HepG2 (cell line): ENCODE results near the gene PPP4C. TPM values are rescaled to one million over a fixed set of nuclear protein-coding genes. Genes with fewer than 3 reads are reported as not detected.

Source experiments
- ARID5B ChIP-seq: IDR thresholded peaks from 2 replicates; pipeline ENCODE4 v1.4.0; 2020; ENCODE audit warnings: mild to moderate bottlenecking, missing genetic modification reagents
- CCAR2 ChIP-seq: fragments of 200-400 bp; formaldehyde crosslinking; optimal IDR thresholded peaks from 2 replicates; pipeline ENCODE3; 2018; ENCODE audit warnings: low read depth, mild to moderate bottlenecking, low read length, moderate library complexity
- CSRNP2 ChIP-seq: sonication (generic); formaldehyde crosslinking; conservative IDR thresholded peaks from 2 replicates; pipeline ENCODE4 v1.8.0; 2022; ENCODE audit warnings: low read depth, missing genetic modification reagents
- GZF1 ChIP-seq: sonication (generic); formaldehyde crosslinking; IDR thresholded peaks from 2 replicates; pipeline ENCODE4 v1.5.1; 2020; ENCODE audit warnings: mild to moderate bottlenecking, missing genetic modification reagents
- IRX3 ChIP-seq: sonication (generic); formaldehyde crosslinking; IDR thresholded peaks from 2 replicates; pipeline ENCODE4 v1.8.1; 2023; ENCODE audit warnings: mild to moderate bottlenecking, low read depth, missing genetic modification reagents, borderline replicate concordance
- KLF13 ChIP-seq: sonication (generic); formaldehyde crosslinking; IDR thresholded peaks from 2 replicates; pipeline ENCODE4 v1.4.0; 2020; ENCODE audit warnings: mild to moderate bottlenecking, missing genetic modification reagents
- NFKBIZ ChIP-seq: IDR thresholded peaks from 2 replicates; pipeline ENCODE4 v1.6.1; 2018; ENCODE audit warnings: missing genetic modification reagents, missing compliant biosample characterization
- PHF5A ChIP-seq: IDR thresholded peaks from one replicate; pipeline ENCODE4 v1.6.1; 2018; ENCODE audit warnings: low read depth, missing genetic modification reagents; ENCODE audit not compliant: unreplicated experiment
- RARA ChIP-seq: IDR thresholded peaks from 2 replicates; pipeline ENCODE4 v1.6.1; 2016; ENCODE audit warnings: missing genetic modification reagents, missing compliant biosample characterization
- SETDB1 ChIP-seq: sonication (generic); formaldehyde crosslinking; IDR thresholded peaks from 2 replicates; pipeline ENCODE4 v1.5.1; 2020; ENCODE audit warnings: missing genetic modification reagents, mild to moderate bottlenecking, borderline replicate concordance
- U2AF1 ChIP-seq: fragments of 200-400 bp; formaldehyde crosslinking; optimal IDR thresholded peaks from 2 replicates; pipeline ENCODE3; 2017; ENCODE audit warnings: mild to moderate bottlenecking, low read depth, low read length
- ZBTB4 ChIP-seq: sonication (generic); formaldehyde crosslinking; IDR thresholded peaks from 2 replicates; pipeline ENCODE4 v1.4.0; 2020; ENCODE audit warnings: missing genetic modification reagents, mild to moderate bottlenecking, borderline replicate concordance
- ZMAT3 ChIP-seq: sonication (generic); formaldehyde crosslinking; conservative IDR thresholded peaks from 2 replicates; pipeline ENCODE4 v1.7.0; 2021; ENCODE audit warnings: missing genetic modification reagents
- ZNF253 ChIP-seq: sonication (generic); formaldehyde crosslinking; IDR thresholded peaks from 2 replicates; pipeline ENCODE4 v1.8.0; 2022; ENCODE audit warnings: mild to moderate bottlenecking, missing genetic modification reagents, borderline replicate concordance
- ZNF264 ChIP-seq: sonication (generic); formaldehyde crosslinking; IDR thresholded peaks from 2 replicates; pipeline ENCODE4 v1.4.0; 2020; ENCODE audit warnings: missing genetic modification reagents
- ZNF503 ChIP-seq: sonication (generic); formaldehyde crosslinking; IDR thresholded peaks from 2 replicates; pipeline ENCODE4 v1.4.0; 2020; ENCODE audit warnings: missing genetic modification reagents
- ZNF850 ChIP-seq: sonication (generic); formaldehyde crosslinking; conservative IDR thresholded peaks from 2 replicates; pipeline ENCODE4 v1.9.0; 2021; ENCODE audit warnings: mild to moderate bottlenecking, missing genetic modification reagents
- polyA plus RNA-seq, 8 experiments: library from polyadenylated mRNA; depleted of rRNA in 3 of 8; stranded (reverse) in 7 of 8; unstranded in 1 of 8; fragments of >200 nt; fragmentation: Illumina TruSeq in 4 of 8; extraction: Trizol in 4 of 8; gene quantifications; 2 replicates each; pipeline versions ENCODE4 v1.2.1 to v1.2.3, GENCODE V29; 2011 to 2016; ENCODE audit warnings: low read depth in 4 of 8, missing spikeins in 1 of 8, mixed read lengths in 1 of 8; ENCODE audit not compliant: insufficient read depth in 1 of 8
- total RNA-seq, 5 experiments: library from RNA; depleted of rRNA; stranded (reverse); fragments of >200 nt; fragmentation: Illumina TruSeq; extraction: Trizol; gene quantifications; 2 replicates each; pipeline ENCODE4 v1.2.3, GENCODE V29; 2016; ENCODE audit warnings: low read depth in 1 of 5
- TF ChIP-seq, protein P1 (sequence below): sonication (generic); formaldehyde crosslinking; IDR thresholded peaks from 2 replicates; pipeline ENCODE4 v1.5.0; 2020; ENCODE audit warnings: missing genetic modification reagents

Gene PPP4C
- total and polyA plus RNA-seq, 2 of the 13 experiments (the other 11 are each of a cell fraction or from before 2014, with no cell fraction given): 176 to 220 TPM

DNA sequence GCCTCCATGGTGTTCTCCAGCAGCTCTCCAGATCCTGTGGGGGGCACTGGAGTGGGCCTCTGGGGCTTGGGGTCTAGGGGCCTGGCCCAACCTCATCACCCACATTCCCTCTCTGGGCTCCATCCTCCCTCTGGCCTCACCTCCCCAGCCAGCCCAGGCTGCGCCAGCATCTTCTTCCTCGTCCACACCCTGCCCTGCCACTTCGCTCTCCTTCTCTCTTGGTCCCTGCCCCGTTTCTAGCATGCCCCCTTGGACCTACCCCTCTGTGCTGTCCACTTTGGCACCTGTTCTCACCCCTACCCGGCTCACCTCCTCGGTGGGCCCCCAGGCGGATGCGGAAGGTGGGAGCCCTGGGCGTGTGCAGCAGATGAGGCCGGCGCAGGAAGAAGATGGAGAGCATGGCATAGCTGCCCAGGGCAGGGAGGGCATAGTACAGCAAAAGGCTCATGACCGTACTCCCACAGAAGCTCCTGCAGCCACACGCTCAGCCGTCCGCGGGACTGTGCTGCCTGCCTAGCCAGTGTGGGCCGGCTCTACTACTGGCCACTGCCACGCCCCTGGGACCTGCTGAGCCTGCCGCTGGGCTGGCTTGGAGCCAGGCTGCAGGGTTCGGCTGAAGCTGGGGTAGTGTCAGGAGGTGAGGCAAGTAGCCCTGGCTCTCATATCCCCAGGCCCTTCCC, 37.4 kb downstream of the PPP4C start, which contains the start of gene GDPD3 (continued):
- TF ChIP-seq ZNF253 (CRISPR knock-in tag): no peak
- no peak for TF ChIP-seq CCAR2
- TF ChIP-seq GZF1 (CRISPR knock-in tag): peak; percentile 70; the same call in 1 of the 2 replicates
- no peak for TF ChIP-seq RARA (CRISPR knock-in tag)
- TF ChIP-seq ZMAT3 (CRISPR knock-in tag): peak; percentile 44; the same call in 1 of the 2 replicates
- no peak for TF ChIP-seq U2AF1
- TF ChIP-seq ZNF850 (CRISPR knock-in tag): no peak
- no peak for TF ChIP-seq ZNF264 (CRISPR knock-in tag)
- TF ChIP-seq CSRNP2 (CRISPR knock-in tag): no peak
- TF ChIP-seq NFKBIZ (CRISPR knock-in tag): no peak
- peak; percentile 78; the same call in 1 of the 2 replicates for TF ChIP-seq ZBTB4 (CRISPR knock-in tag)
- no peak for TF ChIP-seq IRX3 (CRISPR knock-in tag)
- no peak for TF ChIP-seq ZNF503
- TF ChIP-seq PHF5A (CRISPR knock-in tag): no peak
- no peak for TF ChIP-seq KLF13 (CRISPR knock-in tag)
- TF ChIP-seq, protein P1, sequence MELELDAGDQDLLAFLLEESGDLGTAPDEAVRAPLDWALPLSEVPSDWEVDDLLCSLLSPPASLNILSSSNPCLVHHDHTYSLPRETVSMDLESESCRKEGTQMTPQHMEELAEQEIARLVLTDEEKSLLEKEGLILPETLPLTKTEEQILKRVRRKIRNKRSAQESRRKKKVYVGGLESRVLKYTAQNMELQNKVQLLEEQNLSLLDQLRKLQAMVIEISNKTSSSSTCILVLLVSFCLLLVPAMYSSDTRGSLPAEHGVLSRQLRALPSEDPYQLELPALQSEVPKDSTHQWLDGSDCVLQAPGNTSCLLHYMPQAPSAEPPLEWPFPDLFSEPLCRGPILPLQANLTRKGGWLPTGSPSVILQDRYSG (CRISPR knock-in tag): no peak
- TF ChIP-seq ARID5B (CRISPR knock-in tag): no peak
- TF ChIP-seq SETDB1: no peak
